Stimulated activated CD4-positive, alpha-beta T cell treated with anti-CD3 and anti-CD28 coated beads, TNF-alpha, amount 100 ng/mL, for 4 hours (primary cell): ENCODE results near the gene CTSD.

Experiments used
- DNase-seq, 3 experiments: peaks; one replicate each; pipeline ENCODE4 v3.0.0-alpha.2; 2020; ENCODE audit warnings: low read depth in 3 of 3

The CTSD gene

DNA sequence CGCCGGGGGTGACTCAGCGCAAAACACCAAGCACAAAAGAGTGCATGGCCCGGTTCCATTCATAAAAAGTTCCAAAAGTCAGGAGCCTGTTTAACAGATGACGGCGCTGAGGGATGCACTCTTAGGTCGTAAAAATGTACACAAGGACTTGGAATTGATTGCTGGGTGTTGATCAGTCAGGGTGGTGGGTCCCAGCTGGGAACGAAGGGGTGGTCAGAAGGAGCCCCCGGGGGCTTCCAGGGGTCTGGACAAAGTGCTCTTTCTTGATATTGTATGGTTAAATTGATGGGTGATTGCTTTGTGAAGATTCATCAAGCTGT is 34.1 kb downstream of the CTSD start:
- no peak for DNase-seq

DNA sequence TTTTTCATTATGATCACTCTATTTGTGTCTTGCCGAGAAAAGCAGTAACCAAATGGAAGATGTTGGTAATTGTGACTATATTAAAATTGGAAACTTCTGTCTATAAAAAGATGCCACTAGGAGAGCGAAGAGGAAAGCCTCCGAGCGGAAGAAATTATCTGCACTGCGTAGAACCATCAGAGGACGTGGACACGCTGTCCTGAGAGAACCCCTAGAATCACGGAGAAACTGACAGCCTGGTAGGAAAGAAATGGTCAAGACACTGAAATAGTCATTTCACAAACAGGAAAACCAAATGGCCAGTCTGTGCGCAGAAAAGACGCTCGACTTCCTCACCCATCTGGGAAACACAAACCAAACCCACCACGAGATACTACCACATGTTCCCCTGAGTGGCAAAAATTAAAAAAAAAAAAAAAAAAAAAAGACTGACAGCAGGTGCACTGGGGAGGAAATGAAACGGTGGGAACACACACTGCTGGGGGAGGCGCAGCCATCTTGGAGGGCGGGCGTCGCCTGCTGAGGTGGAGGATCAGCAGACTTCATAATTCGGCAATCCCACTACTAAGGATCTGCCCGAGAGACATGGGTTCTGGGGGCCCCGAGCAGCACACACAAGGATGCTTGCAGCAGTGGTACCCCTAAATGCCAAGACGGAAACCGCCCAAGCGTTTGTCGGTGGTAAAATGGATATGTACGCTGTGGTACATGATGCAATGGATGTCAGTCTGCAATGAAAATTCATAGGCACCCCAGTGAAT is 34.6 kb downstream of the CTSD start:
- no peak for DNase-seq

DNA sequence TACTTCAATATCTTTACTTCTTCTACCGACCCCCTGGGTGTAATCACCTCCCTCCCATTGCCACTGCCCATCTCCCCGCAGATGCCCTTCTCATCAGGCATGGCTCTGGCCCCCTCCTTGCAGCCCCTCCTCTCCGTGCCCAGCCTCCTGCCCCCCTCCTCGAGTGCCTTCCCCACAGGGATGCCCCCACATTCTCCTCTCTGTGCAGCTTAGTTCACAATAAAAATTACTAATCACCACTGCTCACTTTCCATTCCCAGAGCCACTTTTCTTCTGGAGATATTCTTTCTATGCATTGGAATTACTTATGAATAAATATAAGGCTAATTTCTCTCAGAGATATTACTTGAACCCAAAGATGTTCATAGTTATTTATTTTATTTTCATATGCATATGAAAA is 35.4 kb downstream of the CTSD start:
- DNase-seq, result no peak

DNA sequence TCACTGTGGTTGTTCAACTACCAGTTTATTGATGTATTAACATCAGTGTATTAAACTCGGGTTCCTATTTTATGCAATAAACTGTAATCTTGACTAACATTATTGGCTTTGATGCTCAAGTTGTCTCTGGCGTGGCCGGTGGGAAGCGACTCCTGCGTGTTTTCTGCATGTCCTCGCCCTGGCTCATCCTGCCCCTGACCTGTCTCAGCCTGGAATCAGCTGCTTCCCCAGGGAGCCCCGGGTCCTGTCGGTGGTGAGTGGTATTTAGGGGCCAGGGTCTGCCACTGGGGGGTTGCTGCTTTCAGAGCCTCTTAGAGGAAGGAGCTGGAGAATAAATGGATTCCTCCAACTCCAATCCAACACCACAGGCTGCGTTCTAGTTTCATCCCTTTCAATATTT is 35.9 kb downstream of the CTSD start:
- no peak for DNase-seq

DNA sequence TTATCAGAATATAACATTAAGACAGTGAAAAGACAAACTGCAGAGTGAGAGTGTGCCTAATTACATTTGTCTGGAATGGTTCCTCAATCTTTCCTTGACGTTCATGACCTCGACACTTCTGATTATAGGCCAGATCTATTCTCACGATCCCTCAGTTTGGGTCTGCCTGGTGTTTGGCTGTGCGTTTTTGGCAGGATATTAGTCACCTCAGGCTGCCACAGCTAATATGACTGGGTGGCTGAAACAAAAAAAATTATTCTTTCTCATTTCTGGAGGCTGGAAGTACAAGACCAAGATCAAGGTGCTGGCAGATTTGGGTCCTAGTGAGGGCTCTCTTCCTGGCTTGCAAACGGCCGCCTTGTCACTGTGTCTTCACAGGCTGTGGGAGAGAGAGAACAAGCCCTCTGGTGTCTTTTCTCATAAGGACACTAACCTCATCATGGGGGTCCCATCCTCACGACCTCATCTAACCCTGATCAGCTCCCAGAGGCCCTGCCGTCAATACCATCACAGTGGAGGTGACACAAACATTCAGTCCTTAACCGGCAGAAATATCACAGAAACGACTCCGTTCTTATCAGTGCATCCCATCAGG is 36.5 kb downstream of the CTSD start:
- DNase-seq, result no peak

DNA sequence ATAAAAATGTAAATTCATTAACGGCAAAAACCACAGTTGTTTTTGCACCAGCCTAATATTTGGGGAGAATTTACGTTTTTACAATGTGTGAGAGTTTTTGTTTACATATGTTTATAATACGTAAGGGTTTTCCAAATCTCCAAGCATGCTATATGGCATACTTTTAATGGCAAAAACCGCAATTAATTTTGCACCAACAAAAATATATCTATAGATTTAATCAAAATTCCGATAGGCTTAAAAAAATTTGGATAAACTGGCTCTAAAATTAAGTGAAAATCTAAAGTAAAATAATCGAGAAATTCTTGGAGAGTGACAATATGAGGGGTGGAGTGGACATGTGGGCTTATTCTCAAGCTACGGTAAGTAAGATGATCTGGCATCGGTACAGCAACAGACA is 43.9 kb downstream of the CTSD start:
- no peak for DNase-seq

DNA sequence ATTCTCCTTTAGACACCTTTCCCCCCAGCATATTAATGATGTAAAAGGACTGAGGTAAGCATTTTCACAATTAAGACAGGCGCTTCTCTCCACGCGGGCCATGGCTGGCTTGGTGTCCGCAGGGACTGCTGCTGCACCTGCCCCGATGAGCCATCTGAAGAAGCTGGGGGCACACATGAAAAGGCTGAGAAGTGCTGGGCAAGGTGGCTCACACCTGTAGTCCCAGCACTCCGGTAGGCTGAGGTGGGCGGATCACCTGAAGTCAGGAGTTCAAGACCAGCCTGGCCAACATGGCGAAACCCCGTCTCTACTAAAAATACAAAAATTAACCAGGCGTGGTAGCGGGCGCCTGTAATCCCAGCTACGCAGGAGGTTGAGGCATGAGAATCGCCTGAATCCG is 45.4 kb downstream of the CTSD start:
- DNase-seq, result no peak

DNA sequence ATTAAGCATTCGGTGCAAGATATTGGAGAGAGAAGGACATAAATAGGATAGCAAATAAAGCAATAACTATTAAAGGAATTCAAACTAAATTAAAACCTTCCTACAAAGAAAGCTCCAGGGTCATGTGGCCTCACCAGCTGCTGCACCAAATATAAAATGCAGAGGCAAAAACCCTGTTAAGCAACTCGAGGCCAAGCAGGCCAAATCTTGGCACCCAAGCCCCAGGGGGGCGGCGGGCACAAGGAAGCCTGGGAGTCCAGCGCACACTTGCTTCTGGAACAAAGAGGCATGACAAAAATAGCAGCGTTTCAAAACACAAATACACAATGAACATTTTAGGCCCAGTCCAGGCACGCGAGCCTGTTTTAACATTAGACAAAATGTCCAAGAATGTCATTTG is 46.0 kb downstream of the CTSD start:
- no peak for DNase-seq

DNA sequence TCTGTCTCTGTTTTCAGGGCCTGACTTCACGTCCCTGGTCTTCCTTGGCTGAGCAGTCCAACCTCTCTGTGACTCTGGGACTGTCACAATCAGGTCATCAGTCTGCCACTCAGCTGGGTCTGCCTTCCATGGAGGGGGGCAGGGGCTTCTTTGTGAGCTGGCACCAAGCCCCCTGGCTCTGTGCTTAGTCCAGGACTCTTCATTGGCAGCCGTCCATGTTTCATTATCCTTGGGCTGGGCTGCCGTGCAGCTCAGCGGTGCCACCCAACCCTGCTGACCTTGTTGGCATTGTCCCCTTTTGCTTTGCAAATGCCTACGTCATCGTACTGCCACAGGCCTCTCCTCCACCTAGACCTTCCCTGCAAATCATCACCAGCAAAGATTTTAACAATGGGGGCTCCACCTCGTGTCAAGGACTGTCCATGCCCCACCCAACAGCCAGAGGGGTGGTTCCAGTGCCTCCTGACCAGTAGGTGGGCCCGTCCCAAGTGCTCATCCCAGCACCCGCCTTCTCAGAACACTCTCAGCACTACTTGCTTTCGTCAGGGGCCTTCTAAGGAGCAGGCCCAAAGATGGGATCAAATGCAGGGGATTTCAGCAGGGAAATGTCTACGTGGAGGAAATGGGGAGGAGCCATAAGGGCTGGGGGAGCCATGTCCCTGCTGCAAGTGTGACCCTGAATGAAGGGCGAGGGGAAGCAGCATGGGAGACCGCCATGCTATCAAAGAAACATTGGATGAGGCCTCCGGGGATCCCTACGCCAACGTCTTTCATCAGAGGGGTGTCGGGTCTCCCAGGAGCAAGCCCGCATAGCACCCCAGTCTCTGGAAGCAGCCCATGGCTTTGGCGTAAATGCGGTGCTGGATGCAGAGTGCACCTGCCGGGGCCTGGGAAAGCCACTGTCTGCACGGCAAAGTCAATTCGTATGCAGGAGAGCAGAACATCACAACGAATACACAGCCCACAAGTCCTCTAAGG is 48.5 kb downstream of the CTSD start:
- no peak for DNase-seq

DNA sequence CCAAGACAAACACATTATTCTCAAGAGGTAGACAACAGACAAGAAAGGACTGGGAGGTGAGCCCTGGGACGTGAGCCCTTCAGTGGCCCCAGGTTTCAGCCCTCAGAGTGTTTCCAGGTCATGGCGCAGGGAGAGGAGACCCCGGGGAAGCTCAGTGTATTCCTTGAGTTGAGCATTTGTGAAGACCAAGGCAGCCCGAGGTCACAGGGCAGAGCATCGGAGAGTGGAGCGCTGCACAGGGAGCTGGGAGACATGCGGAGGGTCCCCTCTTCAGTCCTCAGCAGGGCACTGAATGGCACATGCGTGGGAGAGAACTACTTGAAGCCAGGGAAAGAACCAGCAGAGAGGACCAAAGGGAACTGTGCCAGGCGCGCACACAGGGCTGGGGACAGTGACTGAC is 55.0 kb downstream of the CTSD start:
- no peak for DNase-seq

DNA sequence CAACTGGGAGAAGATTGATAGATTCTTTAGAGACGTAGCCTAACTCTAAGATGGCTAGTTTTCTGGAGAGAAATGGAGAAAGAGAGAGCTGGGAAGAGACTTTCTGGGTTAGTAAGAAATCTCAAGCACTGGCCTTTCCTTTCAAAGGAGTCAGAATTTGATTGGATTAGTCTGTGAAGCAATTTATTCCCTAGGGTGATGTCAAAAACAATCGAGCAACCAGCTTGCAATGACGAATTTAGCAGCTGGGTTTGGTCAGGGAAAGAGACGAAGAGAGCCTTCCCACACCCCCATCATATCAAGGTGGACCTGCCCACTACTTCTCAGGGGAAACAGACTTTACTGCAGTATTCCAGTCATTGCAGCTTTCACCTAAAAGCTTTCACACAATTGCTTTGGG is 56.0 kb downstream of the CTSD start:
- DNase-seq, result no peak

DNA sequence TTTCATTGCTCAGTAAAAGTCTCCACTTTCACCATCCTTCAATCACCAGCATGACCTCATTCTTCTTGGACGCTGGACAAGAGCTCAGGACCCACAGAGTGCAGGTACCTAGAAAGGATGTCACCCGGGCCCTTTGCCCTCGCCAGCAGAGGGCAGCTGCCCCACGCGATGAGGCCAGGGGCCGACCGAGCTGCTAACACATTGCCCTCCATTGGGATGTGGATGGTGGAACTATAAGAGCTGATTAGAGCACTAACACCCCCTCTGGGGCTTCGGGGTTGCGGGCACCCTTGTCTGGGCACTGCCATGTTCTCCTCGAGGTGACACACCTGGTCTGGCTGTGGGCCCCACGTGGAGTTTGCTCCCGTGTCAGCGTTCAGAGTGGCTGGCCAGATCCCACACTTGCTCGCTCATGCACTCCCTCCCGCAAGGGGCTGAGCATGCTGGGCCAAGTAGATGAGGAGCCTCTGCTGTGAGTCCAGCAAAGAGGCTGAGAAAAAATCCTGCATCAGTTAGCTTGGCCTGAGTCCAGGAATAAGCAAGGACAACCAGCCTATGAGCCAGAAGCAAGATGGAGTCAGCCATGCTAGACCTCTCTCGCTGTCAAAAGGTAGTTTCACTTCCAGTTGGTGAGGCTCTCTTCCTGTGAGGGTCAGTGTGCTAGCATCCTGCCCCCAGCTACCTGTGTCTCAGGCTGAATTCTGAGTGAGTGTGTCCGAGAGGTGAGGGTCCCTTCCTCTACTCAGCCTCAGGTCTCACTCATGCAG is 56.9 kb downstream of the CTSD start:
- DNase-seq, result no peak

DNA sequence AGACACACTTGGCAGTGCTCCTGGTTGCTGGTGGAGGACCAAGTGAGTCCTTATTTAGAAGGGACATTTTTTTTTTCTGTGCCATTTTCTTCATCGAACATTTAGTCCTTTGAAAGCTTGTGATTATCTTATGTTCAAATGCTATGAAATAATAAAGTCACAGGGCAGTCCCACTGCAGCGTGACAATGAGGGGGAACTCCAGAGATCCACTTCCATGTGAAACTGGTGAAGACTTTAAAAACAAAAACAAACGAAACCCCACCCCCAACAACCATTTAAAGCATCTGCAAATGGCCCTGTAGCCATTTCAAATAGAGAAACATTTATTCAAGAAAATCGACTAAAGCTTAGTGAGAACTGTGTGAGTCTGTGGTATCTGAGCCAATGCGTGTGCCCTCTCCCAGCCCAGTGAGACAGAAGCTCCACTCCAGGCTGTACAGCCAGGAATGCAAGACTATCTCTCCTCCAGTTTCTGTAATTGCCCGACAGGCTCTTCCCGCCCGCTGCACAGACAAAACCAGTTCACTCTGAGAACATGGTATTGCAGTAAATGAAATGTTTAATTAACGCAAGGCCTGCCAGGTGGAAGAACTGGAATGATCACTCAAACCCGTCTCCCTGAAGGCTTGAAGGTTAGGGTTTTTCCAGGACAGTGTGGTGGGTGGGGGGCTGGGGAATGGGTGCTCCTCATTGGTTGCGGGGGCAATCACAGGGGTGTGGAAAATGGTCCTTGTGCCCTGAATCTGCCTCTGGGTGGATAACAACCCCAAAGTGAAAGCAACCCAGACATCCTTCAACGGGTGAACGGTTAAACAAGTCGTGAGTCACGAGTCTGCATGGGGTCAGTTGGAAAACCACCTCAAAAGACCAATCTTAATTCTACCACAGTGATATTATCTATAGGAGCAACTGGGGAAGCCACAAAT is 58.3 kb downstream of the CTSD start:
- DNase-seq, result no peak

DNA sequence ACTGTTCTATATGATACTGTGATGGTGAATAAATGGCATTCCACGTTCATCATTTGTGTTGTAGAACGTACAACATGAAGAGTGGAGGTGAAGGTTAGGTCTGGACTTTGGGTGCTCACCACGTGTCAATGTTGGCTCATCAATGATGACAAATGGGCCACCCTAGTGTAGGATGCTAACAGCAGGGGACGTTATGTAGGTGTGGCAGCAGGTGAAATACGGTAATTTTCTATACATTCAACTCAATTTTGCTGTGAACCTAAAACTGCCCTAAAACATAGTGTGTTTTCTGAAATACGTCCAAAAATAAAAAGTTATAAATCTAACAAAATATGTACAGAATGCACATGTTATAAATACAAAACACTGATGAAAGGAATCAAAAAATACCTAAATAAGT is 60.6 kb downstream of the CTSD start:
- no peak for DNase-seq
